Stimulated activated CD8-positive, alpha-beta memory T cell treated with anti-CD3 and anti-CD28 coated beads, Interleukin-7, amount 100 ng/mL, for 24 hours (primary cell): ENCODE data around the gene XKR7.
"Not testable (repeated sequence)": the region's sequence is repeated elsewhere in the genome, so short reads cannot be mapped to it uniquely, and the experiment has no call there.

Experiments used
- DNase-seq: peaks from one replicate; pipeline ENCODE4 v3.0.0-alpha.2; 2020; ENCODE audit warnings: low read depth

Gene XKR7

GRCh38 chr20:31967830-31968249 lies at the start of gene XKR7:
XKR7 (plus strand) TSS chr20:31968151; CDS start chr20:31968176, 25 bp downstream.
- DNase-seq: no peak

- DNase-seq: no peak
Observed at GRCh38 chr20:31918466-31919105, 49.4 kb upstream of the XKR7 start.

- DNase-seq: no peak
Observed at GRCh38 chr20:31919410-31920155, 48.4 kb upstream of the XKR7 start.

GRCh38 chr20:31920275-31920855 lies 47.6 kb upstream of the XKR7 start:
- DNase-seq: no peak

- DNase-seq: not testable (repeated sequence)
Observed at GRCh38 chr20:31921480-31921879, 46.5 kb upstream of the XKR7 start.

GRCh38 chr20:31922181-31922580 lies 45.8 kb upstream of the XKR7 start:
- no peak for DNase-seq

- no peak for DNase-seq
Observed at GRCh38 chr20:31922588-31922987, 45.4 kb upstream of the XKR7 start.

- no peak for DNase-seq
Observed at GRCh38 chr20:31923388-31924331, 44.3 kb upstream of the XKR7 start.

- DNase-seq: no peak
Observed at GRCh38 chr20:31924561-31924960, 43.4 kb upstream of the XKR7 start.

- no peak for DNase-seq
Observed at GRCh38 chr20:31925631-31926030, 42.3 kb upstream of the XKR7 start.

GRCh38 chr20:31926493-31926892 lies 41.5 kb upstream of the XKR7 start:
- no peak for DNase-seq

- no peak for DNase-seq
Observed at GRCh38 chr20:31927627-31928159, 40.3 kb upstream of the XKR7 start.

GRCh38 chr20:31929631-31930030 lies 38.3 kb upstream of the XKR7 start:
- DNase-seq: not testable (repeated sequence)

GRCh38 chr20:31930779-31931178 lies 37.2 kb upstream of the XKR7 start:
- DNase-seq: no peak

GRCh38 chr20:31933698-31934097 lies 34.3 kb upstream of the XKR7 start:
- DNase-seq: no peak

- no peak for DNase-seq
Observed at GRCh38 chr20:31934491-31934890, 33.5 kb upstream of the XKR7 start.

- no peak for DNase-seq
Observed at GRCh38 chr20:31934968-31935764, 32.8 kb upstream of the XKR7 start.

- DNase-seq: no peak
Observed at GRCh38 chr20:31936420-31936819, 31.5 kb upstream of the XKR7 start.

GRCh38 chr20:31937820-31938219 lies 30.1 kb upstream of the XKR7 start:
- DNase-seq: no peak

GRCh38 chr20:31939661-31940060 lies 28.3 kb upstream of the XKR7 start:
- no peak for DNase-seq

- no peak for DNase-seq
Observed at GRCh38 chr20:31943052-31943471, 24.9 kb upstream of the XKR7 start.
